NCI-H2081 (cell line): Measurements from ENCODE around the gene RMC1.
A peak's percentile ranks its signal among the peaks of the same experiment; 100 is the strongest.
"Not testable (repeated sequence)": the region's sequence is repeated elsewhere in the genome, so short reads cannot be mapped to it uniquely, and the experiment has no call there.

ENCODE experiments used
- DNase-seq, 2 experiments: peaks; one replicate each; lab custom pipeline; 2025; lab: John Stamatoyannopoulos, UW

RMC1 gene

GRCh38 chr18:23503038-23503962, at the start of gene RMC1:
TSS of gene RMC1 (plus strand) at chr18:23503511. CDS start at chr18:23503619, 108 bp downstream.
- peak; percentile 90 to 93 for DNase-seq

GRCh38 chr18:23453680-23454058, 49.6 kb upstream of the RMC1 start:
- DNase-seq, result no peak

GRCh38 chr18:23456835-23457234, 46.5 kb upstream of the RMC1 start:
- DNase-seq, result no peak

- DNase-seq, result no peak
These were observed 44.3 kb upstream of the RMC1 start for GRCh38 chr18:23458830-23459529.

GRCh38 chr18:23459530-23459921, 43.8 kb upstream of the RMC1 start:
- no peak for DNase-seq

- DNase-seq, result no peak
These were observed 42.7 kb upstream of the RMC1 start for GRCh38 chr18:23460285-23461273.

- no peak for DNase-seq
These were observed 40.4 kb upstream of the RMC1 start for GRCh38 chr18:23462876-23463275.

GRCh38 chr18:23468753-23469459, 34.4 kb upstream of the RMC1 start:
- DNase-seq, result no peak

- DNase-seq, result no peak
These were observed 32.5 kb upstream of the RMC1 start for GRCh38 chr18:23470620-23471387.

- no peak for DNase-seq
These were observed 31.8 kb upstream of the RMC1 start for GRCh38 chr18:23471486-23471885.

- no peak for DNase-seq
These were observed 23.3 kb upstream of the RMC1 start for GRCh38 chr18:23479829-23480505.

- no peak for DNase-seq
These were observed 18.6 kb upstream of the RMC1 start for GRCh38 chr18:23484561-23485182.

- no peak for DNase-seq
These were observed 17.9 kb upstream of the RMC1 start for GRCh38 chr18:23485386-23485785.

- no peak for DNase-seq
These were observed 15.4 kb upstream of the RMC1 start for GRCh38 chr18:23487738-23488570.

GRCh38 chr18:23489586-23489985, 13.7 kb upstream of the RMC1 start:
- not testable (repeated sequence) for DNase-seq

- DNase-seq, result no peak
These were observed 9.7 kb upstream of the RMC1 start for GRCh38 chr18:23493654-23494053.

GRCh38 chr18:23494992-23495391, 8.3 kb upstream of the RMC1 start:
- DNase-seq, result no peak

- DNase-seq, result peak in 1 of 2 experiments; percentile 44
These were observed 7.4 kb upstream of the RMC1 start for GRCh38 chr18:23495723-23496440.
